GM12891 (cell line): ENCODE measurements around the gene TIMD4.
A peak's percentile ranks its signal among the peaks of the same experiment; 100 is the strongest.

ENCODE experiments used
- DNase-seq: peaks from one replicate; pipeline ENCODE4 v3.0.0; 2011; ENCODE audit warnings: low spot score; ENCODE audit not compliant: insufficient read length
- FAIRE-seq: peaks from 2 replicates; lab custom pipeline; 2011; peaks lifted over from hg19 to GRCh38; lab: Jason Lieb, UNC
- PAX5 ChIP-seq: IDR thresholded peaks from 2 replicates; pipeline ENCODE4 v1.6.1; 2011; ENCODE audit warnings: low read length, moderate library complexity, mild to moderate bottlenecking; ENCODE audit not compliant: insufficient read depth, severe bottlenecking
- POLR2A ChIP-seq: IDR thresholded peaks from 2 replicates; pipeline ENCODE4 v1.6.1; 2011; ENCODE audit warnings: low read depth, low read length, control low read depth
- POLR2AphosphoS5 ChIP-seq: IDR thresholded peaks from 2 replicates; pipeline ENCODE4 v1.6.1; 2011; ENCODE audit warnings: low read depth, low read length, control low read depth
- POU2F2 ChIP-seq: IDR thresholded peaks from 2 replicates; pipeline ENCODE4 v1.6.1; 2011; ENCODE audit warnings: low read depth, mild to moderate bottlenecking, control low read depth, low read length, moderate library complexity
- SPI1 ChIP-seq: IDR thresholded peaks from 2 replicates; pipeline ENCODE4 v1.6.1; 2011; ENCODE audit warnings: low read depth, low read length, control low read depth
- TAF1 ChIP-seq: IDR thresholded peaks from 2 replicates; pipeline ENCODE4 v1.6.1; 2011; ENCODE audit warnings: low read depth, low read length, control low read depth

The TIMD4 gene

GRCh38 chr5:156922207-156922792 is 40.7 kb downstream of the TIMD4 start:
- DNase-seq, result no peak
- peak; percentile 63 for FAIRE-seq
- no peak for TF ChIP-seq SPI1
- no peak for TF ChIP-seq PAX5
- no peak for TF ChIP-seq POLR2A
- no peak for TF ChIP-seq TAF1
- TF ChIP-seq POLR2AphosphoS5, result no peak
- no peak for TF ChIP-seq POU2F2

GRCh38 chr5:156920861-156921431 is 42.1 kb downstream of the TIMD4 start:
- FAIRE-seq (peak; percentile 54), DNase-seq (no peak)
- TF ChIP-seq SPI1 (no peak), PAX5 (no peak), POU2F2 (no peak), TAF1 (no peak)

GRCh38 chr5:156920042-156920860 is 42.8 kb downstream of the TIMD4 start:
- FAIRE-seq, result peak; percentile 87
- TF ChIP-seq POU2F2 (peak; percentile 59; the same call in 1 of the 2 replicates), TAF1 (no peak)
- no peak for DNase-seq

- DNase-seq, result no peak
- peak; percentile 65 for FAIRE-seq
- TF ChIP-seq PAX5 (no peak), POLR2AphosphoS5 (no peak), SPI1 (peak; percentile 27; the same call in 1 of the 2 replicates)
Observed at GRCh38 chr5:156918311-156918845, 44.6 kb downstream of the TIMD4 start.

- no peak for FAIRE-seq
- no peak for DNase-seq
- TF ChIP-seq POU2F2, result no peak
- no peak for TF ChIP-seq SPI1
- TF ChIP-seq POLR2AphosphoS5, result no peak
- TF ChIP-seq POLR2A, result no peak
- no peak for TF ChIP-seq PAX5
- TF ChIP-seq TAF1, result no peak
Observed at GRCh38 chr5:156914371-156914737, 48.7 kb downstream of the TIMD4 start.

- peak; percentile 95 for FAIRE-seq
- TF ChIP-seq POLR2A (no peak), SPI1 (peak; percentile 82)
- DNase-seq, result no peak
Observed at GRCh38 chr5:156913719-156914370, 49.2 kb downstream of the TIMD4 start.

- TF ChIP-seq POLR2A, result no peak
- no peak for TF ChIP-seq POLR2AphosphoS5
- TF ChIP-seq PAX5, result no peak
- no peak for FAIRE-seq
- no peak for DNase-seq
Observed at GRCh38 chr5:156913355-156913718, 49.7 kb downstream of the TIMD4 start.

- DNase-seq, result no peak
- TF ChIP-seq TAF1 (no peak), SPI1 (no peak), PAX5 (no peak), POU2F2 (no peak), POLR2AphosphoS5 (no peak), POLR2A (no peak)
- no peak for FAIRE-seq
Observed at GRCh38 chr5:156912869-156913268, 50.2 kb downstream of the TIMD4 start.

GRCh38 chr5:156909180-156909579 is 53.8 kb downstream of the TIMD4 start:
- FAIRE-seq, result no peak
- TF ChIP-seq POLR2AphosphoS5 (no peak), POU2F2 (no peak)
- DNase-seq, result no peak

GRCh38 chr5:156907667-156908066 is 55.4 kb downstream of the TIMD4 start:
- FAIRE-seq (no peak), DNase-seq (no peak)
- TF ChIP-seq TAF1 (no peak), SPI1 (no peak)
